B cell (primary cell): ENCODE results near the gene TSC22D4. TPM values are rescaled to one million over a fixed set of nuclear protein-coding genes. Genes with fewer than 3 reads are reported as not detected.
"Not testable (repeated sequence)": the region's sequence is repeated elsewhere in the genome, so short reads cannot be mapped to it uniquely, and the experiment has no call there.

Experiments
- ATAC-seq: fragments of 200-7000 bp; cut with Tn5 transposase; one replicate; pipeline ENCODE4 v1.10.0; 2021; ENCODE audit warnings: low read depth, mild to moderate bottlenecking, moderate number of reproducible peaks, moderate library complexity
- CTCF ChIA-PET: fragments of 350-600 bp; sonication (Branson Sonifier 250); formaldehyde crosslinking; loops from one replicate; lab custom pipeline; 2021; ENCODE audit warnings: antibody characterized with exemption, inconsistent platforms; lab: Charles Lee
- POLR2A ChIA-PET: fragments of 350-600 bp; sonication (Branson Sonifier 250); formaldehyde crosslinking; loops from one replicate; lab custom pipeline; 2021; ENCODE audit warnings: antibody characterized with exemption; lab: Charles Lee
- DNase-seq: peaks from one replicate; pipeline ENCODE4 v3.0.0; 2013
- H2AFZ ChIP-seq: 2 replicates; pipeline ENCODE4 v1.6.1; 2012; ENCODE audit warnings: mild to moderate bottlenecking, low read depth, low read length; ENCODE audit not compliant: insufficient read depth, poor library complexity, severe bottlenecking
- H3K27ac ChIP-seq, 2 donors: 1 replicate in 1 of 2; 2 replicates in 1 of 2; pipeline ENCODE4 v1.5.1; 2012 to 2013; ENCODE audit warnings: low read length in 2 of 2, mild to moderate bottlenecking in 2 of 2, moderate library complexity in 1 of 2
- H3K27me3 ChIP-seq, 4 experiments: fragments of 200-600 bp in 1 of 4; sonication (generic) in 1 of 4; replicated peaks in 1 of 4; 1 replicate in 2 of 4; 2 replicates in 2 of 4; pipeline versions ENCODE4 v1.6.1 to v1.7.0; 2013 to 2016; ENCODE audit warnings: low read length in 3 of 4, mild to moderate bottlenecking in 2 of 4, mixed read lengths in 1 of 4, moderate library complexity in 1 of 4; ENCODE audit not compliant: insufficient read depth in 4 of 4, control insufficient read depth in 3 of 4; ENCODE audit errors: control extremely low read depth in 1 of 4
- H3K36me3 ChIP-seq, 2 experiments: replicated peaks in 1 of 2; 1 replicate in 1 of 2; 2 replicates in 1 of 2; pipeline versions ENCODE4 v1.6.1 to v1.7.1; 2013; ENCODE audit warnings: low read length in 1 of 2; ENCODE audit not compliant: insufficient read depth in 2 of 2, control insufficient read depth in 1 of 2; ENCODE audit errors: control extremely low read depth in 1 of 2, extremely low read depth in 1 of 2
- H3K4me1 ChIP-seq, 2 donors: fragments of 200-600 bp in 1 of 2; sonication (generic) in 1 of 2; 1 replicate in 1 of 2; 2 replicates in 1 of 2; pipeline versions ENCODE4 v1.5.1 to v1.6.1; 2013 to 2017; ENCODE audit warnings: low read length in 2 of 2; ENCODE audit not compliant: control insufficient read depth in 2 of 2, insufficient read depth in 2 of 2
- H3K4me2 ChIP-seq: replicated peaks from 2 replicates; pipeline ENCODE3; 2012; ENCODE audit warnings: mild to moderate bottlenecking, low read depth, low read length; ENCODE audit not compliant: poor library complexity, severe bottlenecking
- H3K4me3 ChIP-seq, 5 experiments: fragments of 200-600 bp in 1 of 5; sonication (generic) in 1 of 5; 1 replicate in 3 of 5; 2 replicates in 2 of 5; pipeline versions ENCODE4 v1.5.1 to v1.7.0; 2011 to 2016; ENCODE audit warnings: low read length in 4 of 5, mild to moderate bottlenecking in 4 of 5, low read depth in 2 of 5, control low read depth in 1 of 5, moderate library complexity in 1 of 5; ENCODE audit not compliant: insufficient read depth in 1 of 5; ENCODE audit errors: control extremely low read depth in 1 of 5, extremely low read depth in 1 of 5
- H3K79me2 ChIP-seq: fragments of 200-600 bp; sonication (generic); one replicate; pipeline ENCODE4 v1.6.0; 2016; ENCODE audit warnings: low read length; ENCODE audit not compliant: control insufficient read depth, insufficient read depth
- H3K9ac ChIP-seq: fragments of 200-600 bp; sonication (generic); 2 replicates; pipeline ENCODE4 v1.6.1; 2017; ENCODE audit warnings: mild to moderate bottlenecking, low read length, moderate library complexity
- H3K9me3 ChIP-seq, 3 donors: one replicate each; pipeline versions ENCODE4 v1.6.1 to v1.7.1; 2013; ENCODE audit warnings: low read length in 2 of 3; ENCODE audit not compliant: control insufficient read depth in 2 of 3, insufficient read depth in 1 of 3; ENCODE audit errors: control extremely low read depth in 1 of 3
- H4K20me1 ChIP-seq: 2 replicates; pipeline ENCODE4 v1.6.0; 2012; ENCODE audit warnings: mild to moderate bottlenecking, low read length; ENCODE audit not compliant: insufficient read depth, control insufficient read depth, poor library complexity, severe bottlenecking
- H3K27ac Mint-ChIP-seq: one replicate; pipeline ENCODE4 v1.8.0; 2021; ENCODE audit warnings: mixed read lengths
- H3K27me3 Mint-ChIP-seq: one replicate; pipeline ENCODE4 v1.8.0; 2021; ENCODE audit warnings: mixed read lengths
- H3K4me1 Mint-ChIP-seq: one replicate; pipeline ENCODE4 v1.8.0; 2021; ENCODE audit warnings: mixed read lengths
- H3K4me3 Mint-ChIP-seq: one replicate; pipeline ENCODE4 v1.8.0; 2021; ENCODE audit warnings: mixed read lengths
- H3K9me3 Mint-ChIP-seq: one replicate; pipeline ENCODE4 v1.8.0; 2022; ENCODE audit warnings: mixed read lengths; ENCODE audit not compliant: insufficient read depth
- CTCF ChIP-seq: fragments of 200-600 bp; IDR thresholded peaks from one replicate; pipeline ENCODE4 v1.8.0; 2022; ENCODE audit warnings: antibody characterized with exemption, mild to moderate bottlenecking
- EZH2 ChIP-seq: IDR thresholded peaks from 2 replicates; pipeline ENCODE4 v1.6.1; 2012; ENCODE audit warnings: borderline replicate concordance, low read depth, mild to moderate bottlenecking, moderate library complexity, low read length; ENCODE audit not compliant: insufficient read depth, poor library complexity, severe bottlenecking
- WGBS: methylation state at CpG from one replicate; pipeline ENCODE4 v1.1.5; 2013; ENCODE audit warnings: missing lambda C conversion rate; ENCODE audit not compliant: insufficient coverage; 5-methylcytosine and 5-hydroxymethylcytosine counted together
- intact Hi-C: fragments of 100-400 bp; cut with micrococcal nuclease; formaldehyde crosslinking; loops from one replicate; pipeline ENCODE4 v1.10.0; 2022
- polyA plus RNA-seq: library from polyadenylated mRNA; depleted of rRNA; stranded (reverse); fragments of >200 nt; gene quantifications from 2 replicates; pipeline ENCODE4 v1.2.3, GENCODE V29; 2012
- total RNA-seq, 2 donors: library from RNA; stranded (reverse); fragments of 120-200 nt in 1 of 2; gene quantifications; 1 replicate in 1 of 2; 2 replicates in 1 of 2; pipeline versions ENCODE4 v1.2.3 to v1.2.4, GENCODE V29; 2013 to 2022

TSC22D4 gene
- total and polyA plus RNA-seq, 2 donors (not counting 1 experiment from before 2014, with no cell fraction given), result 80.2 to 92.8 TPM

DNA sequence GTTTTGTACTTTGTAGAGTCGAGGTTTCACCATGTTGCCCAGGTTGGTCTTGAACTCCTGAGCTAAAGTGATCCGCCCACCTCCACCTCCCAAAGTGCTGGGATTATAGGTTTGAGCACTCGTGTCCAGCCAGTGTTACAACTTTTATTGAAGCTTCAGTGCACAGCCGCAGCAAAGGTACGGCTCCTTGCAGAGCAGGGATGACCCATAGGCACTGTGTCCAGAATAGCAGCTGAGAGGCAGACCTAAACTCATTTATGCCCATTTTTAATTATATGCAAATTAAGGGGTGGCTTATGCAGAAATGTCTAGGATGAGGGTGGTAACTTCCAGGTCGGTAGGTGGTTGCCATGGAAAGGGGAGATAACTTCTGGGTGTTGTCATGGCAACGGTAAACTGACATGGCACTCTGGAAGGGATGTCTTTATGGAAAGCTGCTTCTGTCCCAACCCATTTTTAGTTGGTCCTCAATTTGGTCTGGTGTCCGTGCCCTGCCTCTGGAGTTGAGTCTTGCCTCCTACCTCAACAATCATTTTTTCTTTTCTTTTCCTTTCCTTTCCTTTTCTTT, 27.4 kb upstream of the TSC22D4 start:
- H3K27me3 Mint-ChIP-seq, result peaks cover 15% of the 10 kb centered on the region
- H3K9me3 ChIP-seq, result peaks cover 0 to 3% (median 0%) of the 10 kb centered on the region in 3 donors
- H3K4me1 Mint-ChIP-seq, result no peaks in the 10 kb centered on the region
- no peaks in the 10 kb centered on the region for H3K9me3 Mint-ChIP-seq
- ChIA-PET CTCF (no interaction called here), POLR2A (interaction anchor here (0.7 kb wide), 1 partner anchor 78 kb away, joined by 8 read pairs; the partner anchor contains the start of gene ZCWPW1)
- H3K36me3 ChIP-seq, result no peaks in the 10 kb centered on the region
- intact Hi-C loops, result no loop called here
- H3K4me3 ChIP-seq, result no peak overlapping the region
- no peaks in the 10 kb centered on the region for H3K4me1 ChIP-seq
- H3K9ac ChIP-seq, result no peak overlapping the region
- no peak overlapping the region for H3K4me2 ChIP-seq
- H3K79me2 ChIP-seq, result no peaks in the 10 kb centered on the region
- 68% methylated on average over 4 of the region's 8 CpGs for WGBS
- no peaks in the 10 kb centered on the region for H4K20me1 ChIP-seq
- no peak for DNase-seq
- ATAC-seq, result no peak
- no peak for TF ChIP-seq CTCF
- no peak for TF ChIP-seq EZH2
- no peak overlapping the region for H3K27ac ChIP-seq
- H2AFZ ChIP-seq, result no peak overlapping the region
- H3K27ac Mint-ChIP-seq, result no peak overlapping the region
- no peak overlapping the region for H3K4me3 Mint-ChIP-seq
- peaks cover 0 to 4% (median 0%) of the 10 kb centered on the region in 4 experiments for H3K27me3 ChIP-seq

DNA sequence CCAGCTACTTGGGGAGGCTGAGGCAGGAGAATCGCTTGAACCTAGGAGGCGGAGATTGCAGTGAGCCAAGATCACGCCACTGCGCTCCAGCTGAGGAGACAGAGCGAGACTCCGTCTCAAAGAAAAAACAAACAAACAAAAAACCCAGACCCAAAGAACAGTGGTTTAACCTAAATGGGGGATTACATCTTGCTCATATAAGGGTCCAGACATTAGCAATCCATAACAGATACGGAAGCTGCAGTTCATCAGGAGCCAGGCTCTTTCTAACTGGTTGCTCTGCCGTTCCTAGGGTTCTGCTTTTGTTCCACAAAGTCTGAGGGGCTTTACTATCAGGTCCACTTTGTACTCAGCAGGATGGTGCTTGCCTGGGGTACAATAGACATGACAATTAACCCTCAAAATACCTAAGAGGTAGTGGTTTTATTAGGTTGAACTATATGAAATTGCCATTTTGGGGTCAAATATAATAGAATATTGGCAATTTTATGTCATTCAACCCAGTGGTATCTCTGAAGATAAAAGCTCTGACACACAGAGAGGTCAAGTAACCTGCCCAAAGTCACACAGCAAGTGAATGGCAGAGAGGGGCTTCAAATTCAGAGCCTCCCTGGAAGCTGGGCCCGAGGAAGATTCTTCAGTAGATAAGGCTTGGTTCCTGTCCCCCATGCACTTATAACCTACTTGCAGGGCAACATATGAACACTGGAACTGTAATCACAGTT, 26.0 kb upstream of the TSC22D4 start:
- Mint-ChIP-seq H3K4me1 (no peaks in the 10 kb centered on the region), H3K27me3 (peaks cover 6% of the 10 kb centered on the region), H3K27ac (no peak overlapping the region), H3K9me3 (no peaks in the 10 kb centered on the region), H3K4me3 (no peak overlapping the region)
- H3K9me3 ChIP-seq, result peaks cover 0 to 3% (median 0%) of the 10 kb centered on the region in 3 donors
- H3K4me3 ChIP-seq, result no peak overlapping the region
- CTCF ChIA-PET, result interaction anchor here (0.6 kb wide), 1 partner anchor 11 kb away, joined by 3 read pairs; no protein-coding TSS in a partner anchor
- H3K36me3 ChIP-seq, result no peaks in the 10 kb centered on the region
- TF ChIP-seq CTCF (no peak), EZH2 (no peak)
- DNase-seq (no peak), ATAC-seq (no peak)
- H3K9ac ChIP-seq, result no peak overlapping the region
- 96% methylated on average over 4 of the region's 9 CpGs for WGBS
- H4K20me1 ChIP-seq, result no peaks in the 10 kb centered on the region
- no peak overlapping the region for H2AFZ ChIP-seq
- no peaks in the 10 kb centered on the region for H3K4me1 ChIP-seq
- no peaks in the 10 kb centered on the region for H3K79me2 ChIP-seq
- POLR2A ChIA-PET, result interaction anchor here (0.6 kb wide), 1 partner anchor 48 kb away, joined by 8 read pairs; no protein-coding TSS in a partner anchor
- intact Hi-C loops, result no loop called here
- H3K4me2 ChIP-seq, result no peak overlapping the region
- no peak overlapping the region for H3K27ac ChIP-seq
- H3K27me3 ChIP-seq, result peaks cover 0 to 4% (median 0%) of the 10 kb centered on the region in 4 experiments

- H3K9me3 ChIP-seq, H3K36me3 ChIP-seq, DNase-seq, H3K4me3 ChIP-seq, H3K27me3 ChIP-seq, H3K79me2 ChIP-seq, H3K9me3 Mint-ChIP-seq, H3K4me1 Mint-ChIP-seq, H3K27ac Mint-ChIP-seq, H3K4me1 ChIP-seq, H3K9ac ChIP-seq, H3K4me3 Mint-ChIP-seq, intact Hi-C loops, ATAC-seq, H2AFZ ChIP-seq, H3K27ac ChIP-seq, H3K4me2 ChIP-seq, H3K27me3 Mint-ChIP-seq, H4K20me1 ChIP-seq, CTCF ChIA-PET: not testable (repeated sequence)
- WGBS, result 85% methylated on average over 3 of the region's 3 CpGs
- POLR2A ChIA-PET, result interaction anchor here (0.6 kb wide), 1 partner anchor 47 kb away, joined by 8 read pairs; no protein-coding TSS in a partner anchor
These were observed 25.0 kb upstream of the TSC22D4 start for GRCh38 chr7:100504031-100504430.
